ENCODE measurements around the gene SCN10A.

SCN10A gene

DNA sequence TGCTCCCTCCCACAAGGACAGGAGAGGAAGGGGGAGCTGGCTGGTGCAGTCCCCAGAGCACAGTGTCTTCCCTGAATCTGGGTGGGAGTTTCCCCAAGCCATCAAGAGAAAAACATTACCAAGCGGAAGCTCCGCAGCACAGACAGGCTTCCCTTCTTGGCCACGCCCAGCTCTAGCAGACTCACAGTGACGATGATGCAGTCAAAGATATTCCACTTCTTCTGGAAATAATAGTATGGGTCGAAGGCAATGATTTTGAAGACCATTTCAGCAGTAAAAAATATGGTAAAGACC lies 76.7 kb downstream of the SCN10A start:
- Histone ChIP-seq H3K4me3 (ENCODE audit: severe bottlenecking) (no peak overlapping the region), H3K27ac (ENCODE audit: poor library complexity, severe bottlenecking) (no peak overlapping the region), H3K36me3 (ENCODE audit: low read depth) (no peaks in the 10 kb centered on the region), H3K27me3 (ENCODE audit: insufficient read depth, poor library complexity, severe bottlenecking) (no peaks in the 10 kb centered on the region), H3K9me3 (ENCODE audit: severe bottlenecking) (no peaks in the 10 kb centered on the region), H3K4me1 (ENCODE audit: insufficient read depth, poor library complexity, severe bottlenecking) (no peaks in the 10 kb centered on the region)
- ATAC-seq (ENCODE audit: low read depth) (no peak), DNase-seq (ENCODE audit: low spot score) (no peak)
- no peak for TF ChIP-seq CTCF (IDR thresholded peaks at IDR 0.05; ENCODE audit: poor library complexity, severe bottlenecking)

- H3K9me3 ChIP-seq (ENCODE audit: severe bottlenecking): no peaks in the 10 kb centered on the region
Measured at GRCh38 chr3:38738630-38739395, 77.2 kb downstream of the SCN10A start.

DNA sequence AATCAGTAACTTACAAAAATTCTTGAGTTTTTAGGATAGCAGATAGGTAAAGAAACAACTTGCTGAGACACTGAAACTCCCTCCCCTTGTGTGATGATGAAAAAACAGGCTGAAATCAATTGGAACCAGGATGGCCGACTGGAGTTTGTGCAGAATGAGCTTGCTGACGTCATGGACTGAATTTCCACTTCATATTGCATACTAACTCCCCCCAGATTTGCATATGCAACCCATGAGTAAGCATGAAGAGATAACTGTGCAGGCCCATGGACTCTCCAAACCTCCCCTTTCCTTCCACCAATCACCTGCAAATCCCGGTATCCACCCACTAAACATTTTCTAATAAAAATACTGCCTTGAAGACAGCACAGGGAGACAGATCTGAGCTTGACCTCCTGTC lies 84.5 kb downstream of the SCN10A start:
- DNase-seq (ENCODE audit: low spot score) (no peak), ATAC-seq (ENCODE audit: low read depth) (no peak)
- H3K27me3 ChIP-seq (ENCODE audit: insufficient read depth, poor library complexity, severe bottlenecking): no peaks in the 10 kb centered on the region
- H3K4me3 ChIP-seq (ENCODE audit: severe bottlenecking): no peak overlapping the region
- no peak for TF ChIP-seq CTCF (IDR thresholded peaks at IDR 0.05; ENCODE audit: poor library complexity, severe bottlenecking)
- H3K4me1 ChIP-seq (ENCODE audit: insufficient read depth, poor library complexity, severe bottlenecking): no peaks in the 10 kb centered on the region
- no peaks in the 10 kb centered on the region for H3K9me3 ChIP-seq (ENCODE audit: severe bottlenecking)
- H3K36me3 ChIP-seq (ENCODE audit: low read depth): no peaks in the 10 kb centered on the region
- no peak overlapping the region for H3K27ac ChIP-seq (ENCODE audit: poor library complexity, severe bottlenecking)

More at GRCh38 chr3:38738630-38739395, 77.2 kb downstream of the SCN10A start:
- H3K27ac ChIP-seq (ENCODE audit: poor library complexity, severe bottlenecking): no peak overlapping the region
- no peaks in the 10 kb centered on the region for H3K36me3 ChIP-seq (ENCODE audit: low read depth)
- no peak for TF ChIP-seq CTCF (IDR thresholded peaks at IDR 0.05; ENCODE audit: poor library complexity, severe bottlenecking)
- ATAC-seq (ENCODE audit: low read depth): no peak
- no peaks in the 10 kb centered on the region for H3K4me1 ChIP-seq (ENCODE audit: insufficient read depth, poor library complexity, severe bottlenecking)
- no peak for DNase-seq (ENCODE audit: low spot score)
- H3K27me3 ChIP-seq (ENCODE audit: insufficient read depth, poor library complexity, severe bottlenecking): no peaks in the 10 kb centered on the region
- no peak overlapping the region for H3K4me3 ChIP-seq (ENCODE audit: severe bottlenecking)

DNA sequence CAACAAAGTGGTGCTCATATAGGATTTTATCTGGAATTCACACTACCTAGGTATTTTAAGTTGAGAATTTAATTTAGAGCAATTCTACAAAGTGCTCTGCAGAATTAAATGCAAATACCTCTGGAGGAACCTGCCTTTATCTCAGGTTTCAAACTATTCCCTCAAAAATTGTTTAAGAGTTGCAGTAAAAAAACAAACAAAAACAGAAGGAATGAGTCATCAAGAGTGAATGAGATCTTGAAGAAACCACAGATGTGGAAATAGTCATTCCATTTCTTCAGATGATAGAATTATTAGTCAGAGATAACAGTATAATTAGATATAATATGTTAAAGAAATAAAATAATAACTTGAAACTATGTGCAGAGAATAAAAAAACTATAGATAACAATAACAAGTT lies 85.7 kb downstream of the SCN10A start:
- H3K36me3 ChIP-seq (ENCODE audit: low read depth): no peaks in the 10 kb centered on the region
- DNase-seq (ENCODE audit: low spot score) (no peak), ATAC-seq (ENCODE audit: low read depth) (peak; percentile 29; the same call in 1 of the 3 replicates)
- H3K27ac ChIP-seq (ENCODE audit: poor library complexity, severe bottlenecking): no peak overlapping the region
- no peak for TF ChIP-seq CTCF (IDR thresholded peaks at IDR 0.05; ENCODE audit: poor library complexity, severe bottlenecking)
- no peak overlapping the region for H3K4me3 ChIP-seq (ENCODE audit: severe bottlenecking)
- H3K4me1 ChIP-seq (ENCODE audit: insufficient read depth, poor library complexity, severe bottlenecking): no peaks in the 10 kb centered on the region
- H3K9me3 ChIP-seq (ENCODE audit: severe bottlenecking): no peaks in the 10 kb centered on the region
- H3K27me3 ChIP-seq (ENCODE audit: insufficient read depth, poor library complexity, severe bottlenecking): no peaks in the 10 kb centered on the region

- Histone ChIP-seq H3K4me3 (ENCODE audit: severe bottlenecking) (no peak overlapping the region), H3K9me3 (ENCODE audit: severe bottlenecking) (no peaks in the 10 kb centered on the region), H3K36me3 (ENCODE audit: low read depth) (no peaks in the 10 kb centered on the region), H3K27ac (ENCODE audit: poor library complexity, severe bottlenecking) (no peak overlapping the region), H3K27me3 (ENCODE audit: insufficient read depth, poor library complexity, severe bottlenecking) (no peaks in the 10 kb centered on the region), H3K4me1 (ENCODE audit: insufficient read depth, poor library complexity, severe bottlenecking) (no peaks in the 10 kb centered on the region)
- DNase-seq (ENCODE audit: low spot score): no peak
- ATAC-seq (ENCODE audit: low read depth): no peak
- no peak for TF ChIP-seq CTCF (IDR thresholded peaks at IDR 0.05; ENCODE audit: poor library complexity, severe bottlenecking)
Measured at GRCh38 chr3:38728008-38728407, 88.0 kb downstream of the SCN10A start.
